ENCODE measurements around the gene DTX1. TPM values are rescaled to one million over a fixed set of nuclear protein-coding genes. Genes with fewer than 3 reads are reported as not detected.

The DTX1 gene
- 5.9 TPM for polyA plus RNA-seq (ENCODE audit: insufficient read length)

DNA sequence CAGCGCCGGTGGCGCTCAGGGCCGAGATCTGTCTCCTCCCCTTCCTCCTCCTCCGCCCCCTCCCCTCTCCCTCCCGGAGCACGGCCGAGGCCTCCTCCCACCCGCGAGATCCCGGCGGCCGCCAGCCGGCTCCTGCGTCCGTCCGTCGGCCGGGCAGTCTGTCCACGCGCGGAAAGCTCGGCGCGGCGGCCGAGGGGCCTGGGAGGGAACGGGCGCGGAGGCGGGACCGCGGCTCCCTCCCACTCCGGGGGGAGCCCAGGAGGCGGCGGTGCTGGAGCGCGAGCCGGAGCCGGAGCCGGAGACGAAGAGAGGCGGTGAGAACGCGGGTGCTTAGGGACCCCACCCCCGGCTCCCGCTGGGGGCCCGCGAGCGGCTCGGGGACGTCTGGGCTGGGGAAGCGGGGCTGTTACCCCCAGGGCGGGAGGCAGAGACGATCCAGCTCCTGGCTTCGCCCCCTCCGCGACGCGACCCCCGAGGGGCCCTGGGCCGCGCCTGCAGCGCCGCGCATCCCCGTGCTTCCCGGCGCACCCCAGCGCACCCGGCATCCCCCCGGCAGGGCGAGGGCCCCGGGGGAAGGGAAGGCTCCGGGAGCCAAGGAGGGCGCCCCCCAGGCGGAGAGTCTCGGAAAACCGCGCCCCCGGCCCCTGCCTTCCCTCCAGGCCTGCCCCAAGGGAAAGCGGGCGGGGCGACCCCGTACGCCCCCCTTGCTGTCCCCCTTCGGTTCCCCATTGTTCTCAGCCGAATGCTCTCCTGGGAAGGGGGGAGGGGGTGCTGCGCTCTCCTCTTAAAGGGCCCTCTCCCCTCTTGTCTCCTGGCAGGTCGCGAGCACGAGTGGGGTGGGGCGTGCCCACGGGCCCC, at the start of gene DTX1:
DTX1 (plus strand) TSS at position 100 of the 858 bp plus-strand sequence. CDS start 1,463 bp downstream, outside the sequence.
- peak; percentile 35 for DNase-seq

DNA sequence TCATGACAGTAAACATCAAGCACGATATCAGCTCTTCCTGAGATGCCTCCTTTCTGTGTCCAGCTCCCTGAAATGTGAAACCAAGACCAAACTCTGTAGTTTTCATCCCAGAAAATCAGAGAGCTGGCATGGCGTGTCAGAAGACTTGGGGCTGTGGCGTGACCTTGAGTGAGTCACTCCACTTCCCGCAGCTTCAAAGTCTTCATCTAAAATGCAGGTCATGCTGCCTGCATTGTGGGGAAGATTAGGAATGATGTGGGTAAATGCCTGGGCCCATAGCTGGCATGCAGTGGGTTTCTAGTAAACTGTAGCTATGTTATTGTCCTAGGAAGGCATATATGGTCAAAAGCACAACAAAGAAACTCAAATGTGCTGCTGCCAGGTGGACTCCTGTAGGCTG, 49.4 kb upstream of the DTX1 start:
- no peak for DNase-seq

DNA sequence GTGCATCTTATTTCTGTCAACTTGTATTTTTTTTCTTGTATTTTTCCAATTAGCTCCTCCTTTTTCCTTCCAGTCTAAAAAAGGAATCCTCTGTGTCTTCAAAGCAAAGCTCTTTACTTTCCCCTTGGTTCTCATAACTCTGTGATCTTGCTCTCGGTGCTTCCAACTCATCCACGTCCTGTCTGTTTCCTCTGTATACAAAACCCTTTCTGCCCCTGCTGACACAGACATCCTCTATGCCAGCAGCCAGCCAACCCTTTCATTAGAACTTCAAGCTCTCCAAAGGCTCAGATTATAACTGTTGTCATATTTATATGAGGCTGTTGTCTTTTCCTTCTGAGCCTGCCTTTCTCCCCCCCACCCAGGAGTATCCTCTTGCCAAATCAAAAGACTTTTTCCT, 45.8 kb upstream of the DTX1 start:
- no peak for DNase-seq

DNA sequence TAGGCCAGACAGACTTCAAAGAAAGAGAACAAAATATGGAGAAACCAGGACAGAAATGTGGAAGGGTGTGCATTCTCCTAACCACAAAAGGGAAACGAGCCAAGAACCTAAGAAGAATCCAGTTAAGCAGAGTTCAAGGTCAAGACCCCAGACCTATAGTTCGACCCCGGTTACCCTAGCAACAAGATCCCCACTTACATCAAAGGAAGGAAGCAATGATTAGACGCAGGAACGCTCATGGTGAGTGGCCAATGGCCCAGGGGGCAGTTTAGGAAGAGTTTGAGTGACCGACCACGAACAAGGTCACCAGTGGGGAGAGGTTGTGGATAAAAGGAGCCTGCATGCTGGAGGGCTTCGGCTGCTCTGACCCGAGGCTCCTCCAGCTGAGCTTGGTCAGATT, 42.0 kb upstream of the DTX1 start:
- no peak for DNase-seq

DNA sequence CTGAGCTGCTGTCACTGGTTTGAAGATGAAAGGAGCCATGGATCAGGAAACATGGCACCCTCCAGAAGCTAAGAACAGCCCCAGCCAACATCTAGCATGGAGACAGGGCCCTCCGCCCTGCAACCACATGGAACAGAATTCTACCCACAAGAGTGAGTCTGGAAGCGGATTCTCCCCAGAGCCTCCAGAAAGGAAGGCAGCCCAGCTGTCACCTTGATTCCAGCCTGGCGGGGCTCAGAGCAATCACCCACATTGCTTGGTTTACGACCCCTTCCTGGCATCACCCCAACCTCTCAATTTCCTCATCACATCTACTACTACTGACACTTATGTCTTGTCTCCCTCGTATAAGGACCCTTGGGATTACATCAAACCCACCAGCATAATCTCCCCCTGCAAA, 39.7 kb upstream of the DTX1 start:
- DNase-seq, result no peak

DNA sequence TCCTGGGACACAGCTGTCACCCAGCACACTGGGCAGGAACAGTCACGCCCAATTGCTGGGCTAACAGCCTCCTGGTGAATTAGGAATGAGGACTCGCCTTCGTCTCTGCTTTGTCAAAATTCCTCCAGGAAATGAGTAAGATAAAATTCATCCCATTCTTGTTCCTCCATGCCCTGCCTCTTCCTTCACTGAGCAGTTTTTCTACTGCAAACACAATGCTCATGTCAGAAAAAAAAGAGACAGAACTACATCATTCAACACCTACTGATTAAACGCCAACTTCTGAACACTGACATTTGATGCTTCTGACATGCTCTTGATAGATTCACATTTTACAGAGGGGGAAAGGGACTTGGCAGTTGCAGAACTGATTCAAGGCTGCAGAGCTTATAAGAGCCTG, 37.5 kb upstream of the DTX1 start:
- no peak for DNase-seq

DNA sequence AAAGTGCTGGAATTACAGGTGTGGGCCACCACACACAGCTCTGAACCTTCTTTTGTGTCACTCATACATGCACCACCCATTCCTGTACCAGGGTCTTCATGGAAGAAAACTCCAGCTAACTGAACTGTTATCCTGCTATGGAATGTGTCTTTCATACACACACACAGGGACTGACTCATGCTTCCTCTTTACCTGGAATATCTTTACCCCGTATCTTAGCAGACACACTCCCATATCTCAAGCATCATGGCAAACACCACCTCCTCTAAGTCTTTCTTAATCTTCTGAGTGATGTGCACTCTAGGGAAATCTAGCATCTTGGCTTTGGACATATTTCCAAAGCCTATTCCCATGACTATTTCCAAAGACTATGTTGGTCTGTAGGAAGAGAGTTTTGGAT, 35.0 kb upstream of the DTX1 start:
- DNase-seq, result no peak

DNA sequence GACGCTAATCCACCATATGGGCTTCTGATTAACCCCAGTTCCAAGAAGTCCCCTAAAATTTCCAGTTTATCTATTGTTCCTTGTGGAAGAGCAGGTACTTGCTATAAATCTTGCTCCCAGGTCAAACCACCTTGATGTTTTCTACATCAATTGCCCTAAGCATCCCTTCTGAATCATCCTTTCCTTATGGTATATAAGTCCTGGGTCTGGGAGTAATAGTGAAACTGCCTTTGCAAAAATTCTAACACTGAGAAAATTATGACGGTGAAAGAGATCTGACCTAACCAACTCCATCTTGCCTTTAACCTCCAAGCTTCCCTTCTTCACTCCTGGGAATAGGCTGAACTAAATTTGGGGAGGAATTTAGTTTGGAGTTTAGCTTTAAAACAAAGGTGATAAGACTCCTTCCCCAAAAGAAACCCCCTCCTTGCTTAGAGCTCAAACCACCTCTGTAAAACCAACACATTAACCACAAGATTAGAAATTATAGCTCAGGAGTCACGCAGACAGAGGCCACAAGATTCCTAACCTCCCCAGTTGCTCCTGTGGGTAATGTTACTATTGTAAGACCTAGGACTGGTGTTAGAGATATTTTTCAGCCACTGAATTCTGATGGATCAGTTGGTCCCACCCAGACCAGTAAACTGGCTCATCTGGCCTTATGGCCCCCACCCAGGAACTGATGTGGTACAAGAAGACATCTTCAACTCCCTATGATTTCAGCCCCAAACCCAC, 33.8 kb upstream of the DTX1 start:
- no peak for DNase-seq

DNA sequence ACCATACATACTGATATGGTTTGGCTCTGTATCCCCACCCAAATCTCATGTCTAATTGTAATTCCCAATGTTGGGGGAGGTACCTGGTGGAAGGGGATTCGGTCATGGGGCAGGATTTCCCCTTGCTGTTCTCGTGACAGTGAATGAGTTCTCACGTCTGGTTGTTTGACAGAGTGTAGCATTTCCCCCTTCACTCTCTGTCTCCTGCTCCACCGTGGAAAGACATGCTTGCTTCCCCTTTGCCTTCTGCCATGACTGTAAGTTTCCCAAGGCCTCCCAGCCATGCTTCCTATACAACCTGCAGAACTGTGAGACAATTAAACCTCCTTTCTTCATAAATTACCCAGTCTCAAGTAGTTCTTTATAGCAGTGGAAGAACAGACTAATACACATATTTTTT, 28.8 kb upstream of the DTX1 start:
- no peak for DNase-seq

DNA sequence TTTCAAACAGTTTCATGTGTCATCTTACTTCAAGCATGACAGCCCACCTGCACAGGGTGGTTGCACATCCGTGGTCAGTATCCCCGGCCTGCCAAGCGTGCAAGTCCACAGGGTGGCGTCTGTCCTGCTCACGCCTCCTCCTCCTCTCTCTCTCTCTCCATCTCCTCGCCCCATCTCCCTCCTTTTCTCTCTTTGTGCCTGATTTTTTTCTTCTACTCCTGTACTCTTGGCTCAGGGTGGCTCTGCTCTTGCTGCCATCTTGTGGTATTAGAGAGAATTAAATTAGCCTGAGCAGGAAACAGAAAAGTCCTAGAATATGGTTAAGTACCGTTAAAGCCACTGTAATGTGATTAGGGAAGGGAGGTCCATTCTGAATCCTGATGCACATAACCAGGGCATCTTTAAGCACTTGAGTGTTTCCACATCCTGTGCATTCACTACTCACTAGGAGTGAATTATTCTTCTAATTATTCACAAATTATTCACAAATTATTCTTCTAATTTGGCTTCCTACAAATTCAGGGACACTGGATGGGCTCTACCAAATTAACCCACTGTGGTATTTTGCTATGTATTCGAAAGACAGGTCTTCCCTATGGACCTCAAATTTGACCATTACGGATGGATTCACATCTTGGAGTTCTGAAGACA, 25.5 kb upstream of the DTX1 start:
- DNase-seq, result peak; percentile 48

DNA sequence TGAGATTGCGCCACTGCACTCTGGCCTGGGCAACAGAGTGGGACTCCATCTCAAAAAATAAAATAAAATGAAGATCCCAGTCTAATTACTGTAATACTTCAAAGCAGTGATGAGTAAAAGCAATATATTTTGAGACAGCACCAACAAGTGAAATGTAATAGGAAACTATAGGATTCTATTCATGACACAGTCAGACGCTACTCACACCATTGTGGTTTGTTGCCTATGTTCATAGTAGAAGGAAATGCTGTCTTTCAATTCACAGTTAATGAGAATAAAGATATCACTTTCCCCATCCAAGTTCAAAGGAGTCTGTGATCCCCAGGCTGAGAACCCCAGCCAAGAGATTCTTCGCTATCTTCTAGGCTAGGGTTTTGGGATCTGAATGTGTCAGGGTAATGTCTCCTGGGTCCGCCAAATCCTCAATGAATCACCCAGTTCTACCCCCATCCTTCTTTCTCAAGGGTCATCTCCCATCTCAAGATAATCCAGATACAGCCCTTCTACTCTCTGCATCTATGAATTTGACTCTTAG, 16.6 kb upstream of the DTX1 start:
- DNase-seq, result no peak

DNA sequence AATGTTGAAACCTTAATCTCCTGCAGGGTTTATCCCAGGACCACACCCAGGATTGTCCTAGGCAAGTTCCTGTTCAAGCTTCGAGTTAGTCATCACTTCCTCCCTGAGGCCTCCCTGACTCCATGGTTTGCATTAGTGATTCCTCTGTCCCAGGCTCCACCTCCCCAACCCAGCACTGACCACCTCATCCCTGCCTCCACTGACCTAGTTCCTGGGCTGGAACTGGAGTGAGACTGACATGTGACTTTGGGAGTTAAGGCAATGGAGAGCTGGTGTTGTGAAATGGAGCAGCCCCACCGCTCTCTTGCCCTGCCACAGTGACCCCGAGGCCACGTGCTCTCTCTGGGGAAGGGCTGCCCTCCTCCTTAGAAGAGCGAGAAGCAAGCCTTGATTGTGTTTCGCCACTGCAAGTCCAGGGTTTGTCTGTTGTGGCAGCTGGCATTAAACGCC, 15.8 kb upstream of the DTX1 start:
- no peak for DNase-seq

DNA sequence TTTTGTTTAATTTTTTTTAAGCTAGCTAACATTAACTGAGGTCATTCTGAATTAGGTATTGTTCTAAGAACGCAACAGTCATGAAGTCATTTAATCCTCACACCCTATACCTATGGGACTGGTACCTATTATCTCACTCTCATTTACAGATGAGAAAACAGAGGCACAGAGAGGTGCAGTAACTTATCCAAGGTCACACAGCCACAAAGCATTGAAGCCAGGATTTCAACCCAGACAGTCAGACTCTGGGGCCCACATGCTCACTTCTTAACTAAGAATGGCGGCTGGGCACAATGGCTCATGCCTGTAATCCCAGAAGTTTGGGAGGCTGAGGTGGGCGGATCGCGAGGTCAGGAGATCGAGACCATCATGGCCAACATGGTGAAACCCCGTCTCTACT, 15.0 kb upstream of the DTX1 start:
- no peak for DNase-seq

DNA sequence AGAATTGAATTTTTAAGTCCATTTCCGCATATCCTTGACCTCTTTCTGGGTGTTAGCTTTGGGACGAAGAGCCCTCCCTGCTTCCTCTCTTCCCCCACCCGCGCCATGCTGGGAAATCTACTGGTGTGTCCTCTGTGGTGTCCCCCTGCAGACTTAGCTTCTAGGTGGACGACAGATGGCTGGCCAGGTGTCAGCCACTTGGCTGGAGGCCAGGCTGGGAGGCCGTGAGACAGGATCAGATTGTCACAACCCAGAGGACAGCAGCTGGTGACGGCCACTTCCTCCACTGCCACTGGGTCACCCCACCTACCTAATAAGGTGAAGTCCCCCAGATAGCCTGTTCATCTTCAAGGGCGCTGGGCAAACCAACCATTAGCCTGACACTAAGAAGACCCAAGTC, 13.3 kb upstream of the DTX1 start:
- no peak for DNase-seq

DNA sequence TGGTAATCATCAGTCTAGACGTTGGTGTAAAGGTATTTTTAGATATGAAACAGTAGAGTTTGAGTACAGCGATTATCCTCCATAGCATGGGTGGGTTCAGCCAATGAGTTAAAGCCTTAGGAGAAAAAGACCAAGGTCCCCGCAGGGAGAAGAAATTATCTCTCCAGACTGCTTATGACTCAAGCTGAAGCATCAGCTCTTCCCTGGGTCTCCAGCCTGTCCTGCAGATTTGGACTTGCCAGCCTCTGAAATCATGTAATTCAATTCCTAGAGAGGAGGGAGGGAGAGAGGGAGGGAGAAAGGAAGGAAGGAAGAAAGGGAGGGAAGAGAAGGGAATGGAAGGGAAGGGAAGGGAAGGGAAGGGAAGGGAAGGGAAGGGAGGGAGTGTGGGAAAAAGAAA, 12.0 kb upstream of the DTX1 start:
- DNase-seq, result no peak

DNA sequence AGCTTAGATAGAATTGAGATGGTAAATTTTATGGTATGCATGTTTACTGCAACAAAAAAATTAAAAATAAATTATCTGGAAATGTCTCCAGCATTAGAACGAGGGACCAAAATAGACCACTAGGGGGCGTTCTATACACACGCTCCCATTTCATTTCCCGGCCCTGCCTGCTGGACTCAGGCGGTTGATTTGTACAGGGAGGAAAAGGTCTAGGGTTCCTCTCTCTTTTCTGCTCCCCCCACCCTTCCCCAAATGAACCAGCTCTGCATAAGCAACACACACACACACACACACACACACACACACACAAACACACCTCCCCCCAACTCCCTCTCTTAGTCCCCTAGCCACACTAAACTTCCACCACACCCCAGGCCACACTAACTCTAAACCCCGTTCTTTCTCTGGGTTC, 7.8 kb upstream of the DTX1 start:
- peak; percentile 68 for DNase-seq

DNA sequence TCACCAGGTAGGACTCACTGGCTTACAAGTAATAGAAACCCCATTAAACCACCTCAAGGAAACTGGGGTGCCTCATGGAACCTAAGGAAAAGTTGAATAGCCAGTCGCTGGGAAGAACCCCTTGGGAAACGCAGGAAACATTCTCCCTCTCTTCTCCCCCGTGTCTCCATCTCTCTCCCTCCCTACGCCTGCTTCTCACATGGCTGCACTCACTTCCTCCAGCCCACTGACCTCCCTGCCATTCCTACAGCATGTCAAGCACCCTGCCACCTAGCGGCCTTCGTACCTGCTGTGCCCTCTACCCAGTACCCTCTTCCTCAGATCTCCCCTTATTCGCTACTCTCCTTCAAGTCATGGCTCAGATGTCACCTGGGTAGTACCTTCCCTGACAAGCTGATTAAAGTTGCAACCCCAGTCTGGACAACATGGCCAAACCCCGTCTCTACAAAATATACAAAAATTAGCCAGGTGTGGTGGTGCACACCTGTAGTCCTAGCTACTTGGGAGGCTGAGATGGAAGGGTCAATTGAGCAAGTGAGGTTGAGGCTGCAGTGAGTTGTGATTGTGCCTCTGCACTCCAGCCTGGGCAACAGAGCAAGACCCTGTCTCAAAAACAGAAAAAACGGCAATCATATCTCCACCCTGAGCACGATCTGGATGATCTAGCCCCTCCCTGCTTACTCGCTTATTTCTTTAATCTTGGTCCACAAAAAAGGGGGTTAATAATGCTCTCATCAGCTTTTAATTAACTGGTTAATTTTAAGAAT, 6.4 kb upstream of the DTX1 start:
- DNase-seq, result no peak

DNA sequence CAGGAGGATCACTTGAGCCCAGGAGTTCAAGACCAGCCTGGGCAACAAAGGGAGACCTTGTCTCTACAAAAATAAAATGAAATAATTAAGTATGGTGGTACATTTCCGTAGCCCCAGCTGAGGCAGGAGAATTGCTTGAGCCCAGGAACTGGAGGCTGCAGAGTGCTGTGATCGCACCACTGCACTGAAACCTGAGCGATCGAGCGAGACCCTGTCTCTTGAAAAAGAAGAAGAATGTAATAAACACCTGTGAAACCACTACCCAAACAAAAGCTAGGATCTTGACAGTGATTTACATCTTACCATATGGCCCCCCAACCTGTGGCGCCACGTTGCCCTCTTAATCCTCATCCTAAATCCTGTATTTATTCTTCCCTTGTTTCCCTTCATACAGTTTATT, 5.7 kb upstream of the DTX1 start:
- no peak for DNase-seq

DNA sequence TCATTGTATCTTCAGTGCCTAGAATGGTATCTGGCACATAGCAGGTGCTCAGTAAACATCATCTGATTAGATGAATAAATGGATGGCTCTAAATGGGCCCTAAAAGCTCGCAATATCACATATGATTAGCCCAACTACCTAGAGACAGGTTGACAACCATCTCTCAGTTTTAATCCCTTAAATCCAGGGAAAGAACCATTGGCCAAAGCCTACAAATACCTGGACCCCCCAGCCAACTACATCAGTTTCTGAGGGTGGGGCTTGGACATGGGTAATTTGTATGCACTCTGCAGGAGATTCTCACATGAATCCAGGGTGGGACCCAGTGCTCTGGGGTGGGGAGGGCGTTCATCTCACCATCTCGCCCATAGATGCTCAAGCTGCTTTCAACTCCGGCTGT, 4.8 kb upstream of the DTX1 start:
- DNase-seq, result no peak

DNA sequence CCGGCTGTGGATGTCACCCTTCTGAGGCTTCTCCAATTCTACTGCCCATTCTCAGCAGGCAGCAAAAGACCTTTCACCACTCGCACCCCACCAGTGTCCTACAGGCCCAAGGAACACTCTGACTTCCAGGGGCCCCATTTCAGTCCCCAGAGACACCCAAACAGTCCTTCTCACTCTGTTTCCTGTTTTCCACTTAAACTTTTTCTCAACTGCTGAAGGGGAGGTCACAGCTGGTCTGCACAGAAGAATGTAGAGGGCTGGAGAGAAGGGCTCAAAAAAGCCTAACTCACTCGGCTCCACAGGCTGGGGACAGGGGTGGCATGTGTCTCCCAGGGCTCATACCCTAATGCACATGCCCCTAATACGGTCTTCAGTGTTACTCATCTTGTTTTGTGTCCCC, 4.2 kb upstream of the DTX1 start:
- no peak for DNase-seq

DNA sequence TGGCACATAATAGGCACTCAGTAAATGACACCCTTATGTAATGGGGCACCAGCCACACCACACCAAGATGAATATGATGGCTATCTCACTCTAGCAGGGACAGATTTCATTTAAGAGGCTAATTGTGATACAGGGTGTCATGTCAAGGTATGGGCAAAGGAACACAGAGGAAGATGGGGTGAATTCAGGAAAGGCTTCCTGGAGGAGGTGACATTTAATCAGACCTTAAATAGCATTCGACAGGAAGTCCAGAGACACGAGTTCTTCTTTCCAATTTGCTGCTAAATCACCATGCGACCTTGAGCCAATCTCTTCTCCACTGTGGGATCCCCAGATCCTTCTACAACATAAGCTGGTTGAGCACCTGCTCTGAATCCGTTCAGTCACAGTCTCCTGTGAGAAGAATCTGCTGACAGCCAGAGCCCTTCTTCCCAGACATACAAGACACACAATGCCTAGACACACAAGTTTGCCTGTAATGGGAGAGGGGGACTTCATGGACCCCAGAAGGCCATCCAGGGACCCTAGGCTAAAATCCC, 1.5 kb upstream of the DTX1 start:
- no peak for DNase-seq
